Activated CD4-positive, alpha-beta T cell treated with anti-CD3 and anti-CD28 coated beads, Interleukin-2, Interleukin-4, amounts not matched to agents 100 ng/mL and 50 ng/mL, durations not matched to agents 16 hours and 8 hours (primary cell): ENCODE results near the gene COL7A1.
"Not testable (repeated sequence)": the region's sequence is repeated elsewhere in the genome, so short reads cannot be mapped to it uniquely, and the experiment has no call there.

ENCODE experiments used
- DNase-seq: peaks from one replicate; pipeline ENCODE4 v3.0.0-alpha.2; 2020; ENCODE audit warnings: low spot score

Gene COL7A1

GRCh38 chr3:48563382-48563918 lies 31.7 kb downstream of the COL7A1 start, which contains the start of gene UCN2:
Gene UCN2 (minus strand): TSS chr3:48563781. CDS start chr3:48563124, 657 bp downstream.
- no peak for DNase-seq

- no peak for DNase-seq
Measured at GRCh38 chr3:48562367-48563095, 32.6 kb downstream of the COL7A1 start.

- no peak for DNase-seq
Measured at GRCh38 chr3:48561045-48561736, 33.9 kb downstream of the COL7A1 start.

GRCh38 chr3:48560648-48561018 lies 34.5 kb downstream of the COL7A1 start:
- DNase-seq, result no peak

GRCh38 chr3:48558493-48559134 lies 36.5 kb downstream of the COL7A1 start:
- no peak for DNase-seq

- peak; percentile 100 for DNase-seq
Measured at GRCh38 chr3:48556796-48557626, 38.1 kb downstream of the COL7A1 start, which contains the start of gene PFKFB4. Gene PFKFB4 (minus strand): TSS chr3:48556803. CDS start chr3:48556777, 26 bp downstream.

- no peak for DNase-seq
Measured at GRCh38 chr3:48555949-48556795, 39.0 kb downstream of the COL7A1 start.

GRCh38 chr3:48555231-48555948 lies 39.7 kb downstream of the COL7A1 start:
- DNase-seq, result no peak

GRCh38 chr3:48553886-48554845 lies 41.0 kb downstream of the COL7A1 start:
- DNase-seq, result no peak

GRCh38 chr3:48553361-48553760 lies 41.8 kb downstream of the COL7A1 start:
- no peak for DNase-seq

- no peak for DNase-seq
Measured at GRCh38 chr3:48552111-48552951, 42.8 kb downstream of the COL7A1 start.

- not testable (repeated sequence) for DNase-seq
Measured at GRCh38 chr3:48551651-48552050, 43.5 kb downstream of the COL7A1 start.

- DNase-seq, result peak; percentile 88
Measured at GRCh38 chr3:48548729-48549705, 46.1 kb downstream of the COL7A1 start.

- no peak for DNase-seq
Measured at GRCh38 chr3:48548126-48548525, 47.0 kb downstream of the COL7A1 start.

GRCh38 chr3:48546203-48546829 lies 48.8 kb downstream of the COL7A1 start:
- no peak for DNase-seq

- no peak for DNase-seq
Measured at GRCh38 chr3:48544141-48544540, 51.0 kb downstream of the COL7A1 start.
